ENCODE measurements around the gene RETREG3.
"Not testable (repeated sequence)": the region's sequence is repeated elsewhere in the genome, so short reads cannot be mapped to it uniquely, and the experiment has no call there.

RETREG3 gene

DNA sequence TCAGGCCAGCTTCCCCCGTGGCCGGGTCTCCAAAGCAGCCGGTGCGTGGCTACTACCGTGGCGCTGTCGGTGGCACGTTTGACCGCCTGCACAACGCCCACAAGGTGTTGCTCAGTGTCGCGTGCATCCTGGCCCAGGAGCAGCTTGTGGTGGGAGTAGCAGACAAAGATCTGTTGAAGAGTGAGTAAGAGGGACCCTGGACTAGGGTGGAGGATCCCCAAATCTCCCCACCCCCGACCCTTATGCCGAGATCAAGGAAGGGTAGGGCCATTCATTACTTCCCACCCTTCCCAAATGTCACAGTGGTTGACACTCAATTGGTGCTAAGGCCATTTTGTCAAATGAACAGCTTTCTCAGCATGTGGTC, 46.0 kb downstream of the RETREG3 start:
- DNase-seq (ENCODE audit: low spot score), result no peak
- TF ChIP-seq, protein P1, sequence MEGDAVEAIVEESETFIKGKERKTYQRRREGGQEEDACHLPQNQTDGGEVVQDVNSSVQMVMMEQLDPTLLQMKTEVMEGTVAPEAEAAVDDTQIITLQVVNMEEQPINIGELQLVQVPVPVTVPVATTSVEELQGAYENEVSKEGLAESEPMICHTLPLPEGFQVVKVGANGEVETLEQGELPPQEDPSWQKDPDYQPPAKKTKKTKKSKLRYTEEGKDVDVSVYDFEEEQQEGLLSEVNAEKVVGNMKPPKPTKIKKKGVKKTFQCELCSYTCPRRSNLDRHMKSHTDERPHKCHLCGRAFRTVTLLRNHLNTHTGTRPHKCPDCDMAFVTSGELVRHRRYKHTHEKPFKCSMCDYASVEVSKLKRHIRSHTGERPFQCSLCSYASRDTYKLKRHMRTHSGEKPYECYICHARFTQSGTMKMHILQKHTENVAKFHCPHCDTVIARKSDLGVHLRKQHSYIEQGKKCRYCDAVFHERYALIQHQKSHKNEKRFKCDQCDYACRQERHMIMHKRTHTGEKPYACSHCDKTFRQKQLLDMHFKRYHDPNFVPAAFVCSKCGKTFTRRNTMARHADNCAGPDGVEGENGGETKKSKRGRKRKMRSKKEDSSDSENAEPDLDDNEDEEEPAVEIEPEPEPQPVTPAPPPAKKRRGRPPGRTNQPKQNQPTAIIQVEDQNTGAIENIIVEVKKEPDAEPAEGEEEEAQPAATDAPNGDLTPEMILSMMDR (IDR thresholded peaks at IDR 0.05), result no peak
- peak overlapping the region; percentile 80 for H3K4me3 ChIP-seq
- H3K27ac ChIP-seq, result peak overlapping the region in 1 of 2 donors; percentile 93

DNA sequence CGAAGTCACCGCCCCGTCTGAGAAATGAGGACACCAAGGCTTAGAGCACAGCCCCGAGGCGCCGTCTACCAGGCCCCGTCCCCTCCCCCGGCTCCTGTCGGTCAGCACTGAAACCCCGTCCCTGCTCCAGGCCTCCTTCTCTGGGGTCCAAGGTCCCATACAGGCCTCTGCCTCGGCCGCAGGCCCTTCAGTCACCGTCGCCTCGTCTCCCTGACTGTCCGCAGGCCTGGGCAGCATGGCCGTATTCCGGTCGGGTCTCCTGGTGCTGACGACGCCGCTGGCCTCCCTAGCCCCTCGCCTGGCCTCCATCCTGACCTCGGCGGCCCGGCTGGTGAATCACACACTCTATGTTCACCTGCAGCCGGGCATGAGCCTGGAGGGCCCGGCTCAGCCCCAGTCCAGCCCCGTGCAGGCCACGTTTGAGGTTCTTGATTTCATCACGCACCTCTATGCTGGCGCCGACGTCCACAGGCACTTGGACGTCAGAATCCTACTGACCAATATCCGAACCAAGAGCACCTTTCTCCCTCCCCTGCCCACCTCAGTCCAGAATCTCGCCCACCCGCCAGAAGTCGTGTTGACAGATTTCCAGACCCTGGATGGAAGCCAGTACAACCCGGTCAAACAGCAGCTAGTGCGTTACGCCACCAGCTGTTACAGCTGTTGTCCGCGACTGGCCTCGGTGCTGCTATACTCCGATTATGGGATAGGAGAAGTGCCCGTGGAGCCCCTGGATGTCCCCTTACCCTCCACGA, 46.6 kb downstream of the RETREG3 start:
- Histone ChIP-seq H3K4me3 (peak overlapping the region; percentile 80), H3K27ac (peak overlapping the region; percentile 53 to 93)
- TF ChIP-seq, protein P1 (IDR thresholded peaks at IDR 0.05), result no peak
- no peak for DNase-seq (ENCODE audit: low spot score)

DNA sequence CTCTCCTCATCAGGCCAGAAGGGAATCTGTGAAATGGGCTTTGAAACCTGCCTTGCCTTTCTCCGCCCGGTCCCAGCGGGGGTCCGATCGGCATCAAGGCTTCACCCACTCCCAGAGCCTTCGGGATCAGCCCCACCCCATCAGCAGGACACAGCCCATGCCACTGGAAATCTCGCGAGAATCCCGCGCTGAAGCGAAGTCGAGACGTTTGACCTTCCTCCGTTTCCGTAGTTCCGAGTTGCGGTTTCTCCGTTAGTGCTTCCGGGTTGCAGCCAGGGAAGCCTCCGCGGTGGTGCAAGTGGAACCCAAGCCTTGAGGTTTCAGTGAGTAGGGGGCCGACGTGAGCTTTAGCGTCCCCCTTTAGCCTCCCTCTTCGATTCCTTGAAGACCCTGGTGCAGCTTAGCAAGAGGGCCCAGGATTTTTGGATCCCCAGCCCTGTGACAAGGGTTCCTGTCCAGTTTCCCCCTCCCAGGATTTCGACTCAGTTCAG, 47.2 kb downstream of the RETREG3 start, which contains the start of gene COASY:
TSS of gene COASY (plus strand) at position 252 of the 491 bp plus-strand sequence. CDS start 475 bp downstream, outside the sequence.
- peak; percentile 97 for DNase-seq (ENCODE audit: low spot score)
- TF ChIP-seq, protein P1 (IDR thresholded peaks at IDR 0.05), result no peak

DNA sequence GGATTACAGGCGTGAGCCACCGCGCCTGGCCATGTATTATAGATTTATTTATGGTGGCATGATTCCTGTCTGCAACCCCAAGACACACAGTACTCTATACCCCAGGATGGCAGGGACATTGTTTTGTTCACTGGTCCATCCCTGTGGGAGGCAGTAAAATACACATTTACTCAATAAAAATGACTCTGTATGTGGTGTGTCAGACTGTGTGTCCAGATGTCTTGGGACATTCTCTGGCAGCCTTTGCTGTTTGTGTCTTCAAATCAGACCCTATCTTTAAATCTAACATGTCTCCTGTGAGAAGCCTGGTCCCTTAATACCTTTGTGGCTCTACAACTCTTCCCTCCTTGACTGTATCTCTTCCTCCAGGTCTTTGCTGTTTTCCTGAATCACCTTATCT, 48.9 kb downstream of the RETREG3 start:
- H3K27ac ChIP-seq, result no peak overlapping the region

More for the DNA sequence above, 47.2 kb downstream of the RETREG3 start, which contains the start of gene COASY:
- H3K27ac ChIP-seq, result peak within 1 kb of the TSS; percentile 53 to 93
- peak within 1 kb of the TSS; percentile 80 for H3K4me3 ChIP-seq

DNA sequence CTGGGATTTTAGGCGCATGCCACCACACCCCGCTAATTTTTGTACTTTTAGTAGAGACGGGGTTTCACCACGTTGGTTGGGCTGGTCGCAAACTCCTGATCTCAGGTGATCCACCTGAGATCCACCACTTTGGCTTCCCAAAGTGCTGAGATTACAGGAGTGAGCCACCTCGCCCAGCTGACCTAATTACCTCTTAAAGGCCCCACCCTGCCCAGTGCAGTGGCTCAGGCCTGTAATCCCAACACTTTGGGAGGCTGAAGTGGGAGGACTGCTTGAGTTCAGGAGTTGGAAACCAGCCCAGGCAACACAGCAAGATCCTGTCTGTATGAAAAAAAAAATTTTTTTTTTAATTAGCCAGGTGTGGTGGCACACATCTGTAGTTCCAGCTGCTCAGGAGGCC, 50.1 kb downstream of the RETREG3 start:
- H3K4me3 ChIP-seq, result no peak overlapping the region
- TF ChIP-seq, protein P1 (IDR thresholded peaks at IDR 0.05), result no peak
- H3K27ac ChIP-seq, result no peak overlapping the region
- DNase-seq (ENCODE audit: low spot score), result no peak

More for the DNA sequence above, 48.9 kb downstream of the RETREG3 start:
- no peak for DNase-seq (ENCODE audit: low spot score)
- TF ChIP-seq, protein P1 (IDR thresholded peaks at IDR 0.05), result no peak
- H3K4me3 ChIP-seq, result no peak overlapping the region

DNA sequence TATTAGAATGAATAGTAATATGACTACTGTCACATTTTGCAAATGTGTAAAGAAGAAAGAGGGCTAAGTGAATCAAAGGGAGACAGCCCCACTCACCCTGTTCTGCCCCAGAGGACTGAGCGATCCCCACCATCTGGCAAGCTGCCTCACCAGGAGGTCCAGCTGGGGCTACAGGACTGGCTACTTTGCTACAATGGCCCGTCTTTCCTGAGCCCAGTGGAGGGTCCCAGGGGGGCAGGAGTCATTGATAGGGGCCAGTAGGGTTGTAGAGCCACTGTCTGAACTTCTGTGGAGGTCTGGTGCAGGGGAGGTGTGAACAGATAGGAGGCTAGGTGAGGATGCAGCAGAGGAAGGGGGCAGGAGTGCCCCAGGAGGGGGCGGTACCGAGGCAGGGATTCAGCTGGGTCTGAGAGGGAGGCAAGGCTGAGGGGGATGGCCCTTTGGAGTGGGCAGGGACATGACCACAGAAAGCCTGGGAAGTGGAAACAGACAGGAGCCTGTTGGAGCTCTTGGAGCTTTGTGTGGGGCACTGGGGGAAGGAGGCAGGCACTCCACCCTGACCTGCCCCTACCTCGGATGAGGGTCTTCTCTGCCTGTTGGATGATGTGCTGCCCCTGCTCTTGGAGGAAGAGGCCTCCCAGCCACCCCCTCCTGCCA, 53.1 kb downstream of the RETREG3 start:
- H3K4me3 ChIP-seq; DNase-seq (ENCODE audit: low spot score); H3K27ac ChIP-seq: not testable (repeated sequence)

DNA sequence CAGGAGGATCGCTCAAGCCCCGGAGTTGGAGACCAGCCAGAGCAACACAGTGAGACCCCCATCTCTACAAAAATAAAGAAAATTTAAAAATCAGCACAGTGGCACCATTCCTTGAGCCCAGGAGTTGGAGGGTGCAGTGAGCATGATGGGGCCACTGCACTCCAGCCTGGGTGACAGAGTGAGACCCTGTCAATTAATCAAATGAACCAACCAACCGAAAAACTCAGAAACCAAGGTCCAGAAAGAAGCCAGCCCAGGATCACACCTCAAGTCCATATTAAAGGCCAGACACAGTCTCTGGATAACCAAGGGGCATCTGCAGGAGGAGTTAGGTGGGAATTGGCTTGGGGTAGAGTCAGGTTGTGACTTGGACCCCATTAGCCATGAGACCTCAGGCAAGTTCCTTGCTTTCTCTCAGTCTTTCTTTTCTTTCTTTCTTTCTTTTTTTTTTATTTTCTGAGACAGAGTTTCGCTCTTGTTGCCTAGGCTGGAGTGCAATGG, 54.0 kb downstream of the RETREG3 start:
- no peak for DNase-seq (ENCODE audit: low spot score)
- Histone ChIP-seq H3K4me3 (peak overlapping the region; percentile 99), H3K27ac (peak overlapping the region; percentile 84 to 92)
- TF ChIP-seq, protein P1 (IDR thresholded peaks at IDR 0.05), result no peak
